GM18499 (cell line): ENCODE data around the gene PANX2.

Experiments
- ATAC-seq: cut with Tn5 transposase; IDR thresholded peaks from one replicate; pipeline ENCODE4 v1.9.1; 2021; ENCODE audit warnings: moderate number of reproducible peaks; ENCODE audit not compliant: insufficient read depth, unreplicated experiment

The PANX2 gene

DNA sequence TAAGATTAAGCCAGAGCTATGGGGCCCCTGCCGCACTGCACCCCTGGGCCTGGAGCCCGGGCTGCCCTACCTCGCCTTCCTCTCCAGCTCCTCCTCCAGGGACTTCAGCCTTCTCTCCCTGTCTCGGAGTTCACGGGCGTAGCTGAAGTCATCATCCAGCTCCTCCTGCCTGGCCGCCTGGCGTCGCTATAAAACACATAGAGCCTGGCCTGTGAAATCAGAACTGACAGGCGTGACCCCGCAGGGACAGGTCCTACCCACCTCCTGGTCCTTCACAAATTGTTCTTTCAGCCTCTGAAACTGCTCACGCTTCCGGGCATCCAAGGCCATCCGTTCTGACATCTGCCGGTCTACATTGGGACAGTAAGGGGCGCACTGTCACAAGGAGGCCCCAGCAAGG, 53.5 kb downstream of the PANX2 start:
- no peak for ATAC-seq

DNA sequence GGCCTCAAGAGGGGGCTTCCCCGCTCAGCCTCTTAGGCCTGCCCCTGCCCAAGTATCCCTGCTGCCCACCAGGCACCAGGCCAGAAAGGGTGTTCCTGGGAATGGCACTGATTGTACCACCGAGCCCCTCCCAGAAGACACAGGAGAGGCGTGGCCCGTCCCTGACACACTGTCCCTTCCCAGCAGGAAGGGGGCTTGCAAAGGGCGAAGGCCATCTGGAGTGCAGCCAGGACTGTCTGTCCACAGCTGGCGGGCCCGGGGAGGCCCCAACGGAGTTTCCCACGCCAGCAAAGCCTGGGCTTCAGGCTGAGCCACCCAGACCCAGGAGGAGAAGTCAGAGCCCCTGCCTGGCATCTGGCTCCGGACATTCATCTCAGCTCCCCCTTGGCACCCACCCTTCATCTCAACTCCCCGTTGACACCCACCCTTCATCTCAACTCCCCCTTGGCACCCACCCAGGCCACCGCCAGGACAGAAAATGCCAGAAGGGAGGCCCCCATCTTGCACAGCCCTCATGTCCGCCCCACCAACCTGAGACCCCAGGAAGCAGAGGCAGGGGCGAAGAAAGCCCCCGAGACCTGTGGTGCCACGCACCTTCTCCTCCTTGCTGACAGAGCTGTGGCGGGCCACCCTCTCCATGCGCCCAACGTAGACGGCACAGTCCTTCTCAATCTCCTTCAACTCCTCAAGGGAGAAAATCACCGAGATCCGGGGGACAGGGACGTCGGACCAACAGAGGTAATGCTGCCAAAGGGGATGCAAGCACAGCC, 54.9 kb downstream of the PANX2 start:
- ATAC-seq: no peak

DNA sequence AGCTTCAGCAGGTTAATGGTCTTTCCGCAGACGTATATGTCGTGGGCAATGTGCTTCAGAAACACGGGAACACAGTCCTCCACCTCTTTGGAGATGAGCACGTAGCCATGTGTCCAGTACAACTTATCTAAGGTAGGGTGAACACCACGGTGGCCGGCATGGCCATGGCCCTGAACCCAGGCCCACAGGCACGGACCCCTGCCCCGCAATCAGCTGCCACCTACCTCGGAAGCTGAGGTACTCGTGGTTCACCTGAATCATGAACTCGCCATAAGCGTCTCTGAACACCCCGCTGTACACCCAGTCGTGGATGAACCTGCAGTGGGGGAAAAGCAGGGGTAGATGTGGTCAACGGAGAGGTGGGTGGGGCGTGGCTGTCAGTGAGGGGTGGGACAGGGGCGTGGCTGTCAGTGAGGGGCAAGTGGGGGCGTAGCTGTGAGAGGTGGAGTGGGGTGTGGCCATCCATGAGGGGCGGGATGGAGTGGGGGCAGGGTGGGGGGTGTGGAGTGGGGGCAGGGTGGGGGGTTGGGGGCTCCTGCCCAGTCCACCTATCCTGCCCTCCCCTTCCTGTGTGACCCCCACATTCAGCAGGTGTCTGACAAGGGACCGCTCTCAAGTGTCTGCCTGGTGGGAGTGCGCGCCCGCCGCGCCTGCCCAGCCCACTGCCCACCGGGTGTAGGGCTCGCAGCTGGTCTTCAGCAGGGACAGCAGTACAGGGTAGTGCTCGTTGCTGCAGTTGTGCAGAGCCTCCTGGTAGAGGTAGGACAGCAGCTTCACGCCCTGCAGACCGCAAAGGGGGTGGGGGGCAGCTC, 55.7 kb downstream of the PANX2 start:
- no peak for ATAC-seq

DNA sequence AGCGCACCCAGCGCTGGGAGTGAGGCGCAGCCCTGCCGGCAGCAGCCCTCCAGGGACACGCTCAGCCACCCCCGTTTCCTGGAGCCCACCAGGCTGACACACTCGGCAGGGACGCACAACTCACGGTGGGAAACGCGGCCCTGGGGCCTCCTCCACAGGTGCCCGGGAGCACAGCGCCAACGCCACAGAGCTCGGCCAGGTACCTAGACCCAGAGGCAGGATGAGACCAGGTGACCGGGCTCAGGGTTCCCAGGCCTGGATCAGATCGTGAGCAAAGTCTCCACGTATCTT, 56.3 kb downstream of the PANX2 start:
- no peak for ATAC-seq

DNA sequence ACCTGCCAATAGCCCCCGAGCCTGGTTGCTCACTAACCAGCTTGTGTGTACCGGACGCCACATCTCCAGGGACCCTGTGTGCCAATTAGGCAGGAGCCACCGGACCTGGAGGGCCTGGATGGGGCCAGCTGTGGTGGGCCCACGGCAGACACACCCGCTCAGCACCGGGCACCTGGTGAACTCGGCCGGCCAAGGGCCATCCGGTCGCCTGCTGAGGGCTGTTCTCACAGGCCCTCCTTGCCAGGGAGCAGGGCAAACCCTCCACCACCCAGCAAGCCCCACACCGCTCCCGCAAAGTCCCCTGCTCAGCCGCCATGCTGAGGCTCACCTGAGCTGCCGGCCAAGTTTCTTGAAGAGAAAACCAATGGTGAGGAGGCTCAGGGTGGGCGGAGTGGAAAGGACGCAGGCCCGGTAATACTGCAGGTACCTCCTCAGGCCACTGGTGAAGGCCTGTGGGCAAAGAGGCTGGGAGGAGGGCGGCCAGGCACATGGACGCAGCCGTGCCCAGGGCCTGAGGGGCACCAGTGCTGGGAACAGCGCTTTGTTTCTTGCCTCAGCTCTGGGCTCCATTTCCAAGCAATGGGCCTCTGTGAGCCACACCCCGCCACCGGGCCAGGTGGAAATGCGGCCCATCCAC, 57.2 kb downstream of the PANX2 start:
- ATAC-seq: no peak

DNA sequence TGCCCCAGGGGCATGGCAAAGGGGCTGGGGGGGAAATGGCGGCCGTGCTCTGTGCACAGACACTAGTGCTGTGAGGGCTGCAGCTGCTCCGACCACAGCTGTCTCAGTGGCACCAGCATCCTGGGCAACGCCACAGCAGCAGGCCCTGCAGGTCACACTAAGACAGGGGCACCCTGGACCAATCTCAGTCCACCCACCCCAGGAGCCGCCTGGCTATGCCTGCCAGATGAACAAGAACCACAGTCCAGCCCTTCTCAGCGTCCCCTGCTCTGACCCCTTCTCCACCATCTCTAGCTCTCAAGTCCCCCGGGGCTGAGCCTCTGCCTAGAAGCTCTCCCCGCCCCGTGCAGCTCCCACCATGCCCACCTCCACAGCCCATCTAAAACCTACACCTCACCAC, 57.8 kb downstream of the PANX2 start:
- no peak for ATAC-seq

DNA sequence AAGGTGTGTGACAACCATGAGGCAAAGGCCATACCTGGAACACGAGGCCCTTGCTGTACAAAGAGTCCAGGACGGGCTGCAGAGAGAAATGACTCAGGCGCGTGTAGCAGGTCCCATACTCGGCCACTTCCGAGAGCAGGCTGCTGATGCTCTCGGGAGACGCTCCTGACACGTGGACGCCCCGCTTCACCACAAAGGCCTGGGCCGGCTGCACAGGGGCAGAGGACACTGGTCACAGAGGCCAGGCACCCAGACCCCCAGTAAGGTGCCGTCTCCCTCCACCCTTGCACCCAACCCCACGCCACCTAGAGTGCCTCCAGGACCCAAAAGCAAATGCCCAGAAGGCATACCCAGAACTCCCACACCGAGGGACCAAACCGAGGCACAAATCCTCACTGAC, 58.8 kb downstream of the PANX2 start:
- ATAC-seq: no peak
